H9 (cell line): ENCODE measurements around the gene COL4A6. TPM values are rescaled to one million over a fixed set of nuclear protein-coding genes. Genes with fewer than 3 reads are reported as not detected.

Source experiments
- DNase-seq: peaks from one replicate; pipeline ENCODE4 v3.0.0-alpha.2; 2017
- H2AFZ ChIP-seq: one replicate; pipeline ENCODE4 v1.6.1; 2013; ENCODE audit warnings: mild to moderate bottlenecking, low read length, control low read depth, moderate library complexity
- H2AK5ac ChIP-seq: 2 replicates; pipeline ENCODE4 v1.6.1; 2013; ENCODE audit warnings: low read length, control low read depth, mixed read lengths; ENCODE audit not compliant: insufficient read length
- H2BK120ac ChIP-seq: one replicate; pipeline ENCODE4 v1.6.1; 2013; ENCODE audit warnings: low read depth, mild to moderate bottlenecking, low read length, control low read depth, inconsistent platforms; ENCODE audit not compliant: poor library complexity, severe bottlenecking
- H2BK12ac ChIP-seq: 2 replicates; pipeline ENCODE4 v1.6.1; 2013; ENCODE audit warnings: low read length, control low read depth, mixed read lengths, low read depth; ENCODE audit not compliant: insufficient read length
- H2BK15ac ChIP-seq: 2 replicates; pipeline ENCODE4 v1.6.1; 2013; ENCODE audit warnings: low read depth, low read length, control low read depth
- H2BK20ac ChIP-seq: one replicate; pipeline ENCODE4 v1.6.1; 2013; ENCODE audit warnings: low read depth, mild to moderate bottlenecking, low read length, control low read depth, inconsistent platforms; ENCODE audit not compliant: poor library complexity, severe bottlenecking
- H2BK5ac ChIP-seq: 2 replicates; pipeline ENCODE4 v1.6.1; 2013; ENCODE audit warnings: low read length, control low read depth, mixed read lengths; ENCODE audit not compliant: insufficient read length
- H3K14ac ChIP-seq: 2 replicates; pipeline ENCODE4 v1.6.1; 2013; ENCODE audit warnings: low read length, control low read depth; ENCODE audit not compliant: insufficient read depth
- H3K18ac ChIP-seq: 2 replicates; pipeline ENCODE4 v1.6.1; 2013; ENCODE audit warnings: low read depth, mild to moderate bottlenecking, mixed read lengths, low read length, control low read depth; ENCODE audit not compliant: insufficient read length
- H3K23ac ChIP-seq: 2 replicates; pipeline ENCODE4 v1.6.1; 2013; ENCODE audit warnings: low read length, control low read depth, mixed read lengths, low read depth; ENCODE audit not compliant: insufficient read length
- H3K23me2 ChIP-seq: 2 replicates; pipeline ENCODE4 v1.6.1; 2013; ENCODE audit warnings: low read depth, mild to moderate bottlenecking, mixed read lengths, low read length, control low read depth; ENCODE audit not compliant: insufficient read length, poor library complexity, severe bottlenecking
- H3K27ac ChIP-seq: 2 replicates; pipeline ENCODE4 v1.5.1; 2013; ENCODE audit warnings: low read length, control low read depth, mixed read lengths, low read depth; ENCODE audit not compliant: insufficient read length
- H3K27me3 ChIP-seq: 2 replicates; pipeline ENCODE4 v1.6.1; 2013; ENCODE audit warnings: low read length, control low read depth, inconsistent platforms; ENCODE audit not compliant: insufficient read depth
- H3K4ac ChIP-seq: 2 replicates; pipeline ENCODE4 v1.6.1; 2013; ENCODE audit warnings: low read depth, mild to moderate bottlenecking, control low read depth, inconsistent platforms, low read length, moderate library complexity
- H3K4me1 ChIP-seq: 2 replicates; pipeline ENCODE4 v1.6.1; 2013; ENCODE audit warnings: low read length, control low read depth, inconsistent platforms; ENCODE audit not compliant: insufficient read depth
- H3K4me2 ChIP-seq: 2 replicates; pipeline ENCODE4 v1.6.1; 2013; ENCODE audit warnings: low read length, control low read depth, mixed read lengths; ENCODE audit not compliant: insufficient read length, insufficient read depth
- H3K56ac ChIP-seq: 2 replicates; pipeline ENCODE4 v1.6.1; 2013; ENCODE audit warnings: low read depth, mild to moderate bottlenecking, mixed read lengths, low read length, control low read depth; ENCODE audit not compliant: insufficient read length
- H3K79me1 ChIP-seq: 2 replicates; pipeline ENCODE4 v1.6.1; 2013; ENCODE audit warnings: low read depth, mild to moderate bottlenecking, moderate library complexity, low read length, control low read depth, inconsistent platforms; ENCODE audit not compliant: insufficient read depth, poor library complexity, severe bottlenecking
- H3K79me2 ChIP-seq: 2 replicates; pipeline ENCODE4 v1.6.1; 2013; ENCODE audit warnings: low read length, control low read depth, inconsistent platforms; ENCODE audit not compliant: insufficient read depth
- H3K9ac ChIP-seq: 2 replicates; pipeline ENCODE4 v1.6.1; 2013; ENCODE audit warnings: low read length, control low read depth, mixed read lengths; ENCODE audit not compliant: insufficient read length; ENCODE audit errors: extremely low read depth
- H3K9me3 ChIP-seq: one replicate; pipeline ENCODE4 v1.6.1; 2013; ENCODE audit warnings: low read depth, low read length, inconsistent platforms; ENCODE audit not compliant: control insufficient read depth
- H3T11ph ChIP-seq: one replicate; pipeline ENCODE4 v1.6.1; 2013; ENCODE audit warnings: mild to moderate bottlenecking, low read length, control low read depth, inconsistent platforms
- H4K20me1 ChIP-seq: one replicate; pipeline ENCODE4 v1.6.1; 2013; ENCODE audit not compliant: control insufficient read depth, insufficient read length, insufficient read depth
- H4K5ac ChIP-seq: 2 replicates; pipeline ENCODE4 v1.6.1; 2013; ENCODE audit warnings: low read depth, mild to moderate bottlenecking, mixed read lengths, low read length, control low read depth; ENCODE audit not compliant: insufficient read length
- H4K8ac ChIP-seq: replicated peaks from 2 replicates; pipeline ENCODE4 v1.6.1; 2013; ENCODE audit warnings: low read length, control low read depth, mixed read lengths, low read depth; ENCODE audit not compliant: insufficient read length
- H4K91ac ChIP-seq: 2 replicates; pipeline ENCODE4 v1.6.1; 2013; ENCODE audit warnings: low read depth, mild to moderate bottlenecking, moderate library complexity, mixed read lengths, low read length, control low read depth; ENCODE audit not compliant: insufficient read length
- H3K27ac Mint-ChIP-seq, 3 experiments: 2 replicates in 2 of 3; 3 replicates in 1 of 3; pipeline ENCODE4 v1.8.0; 2020 to 2021; ENCODE audit warnings: mixed read lengths in 3 of 3, mild to moderate bottlenecking in 1 of 3, moderate library complexity in 1 of 3
- H3K27me3 Mint-ChIP-seq: 2 replicates; pipeline ENCODE4 v1.8.0; 2021; ENCODE audit warnings: low read depth, mild to moderate bottlenecking, moderate library complexity, mixed read lengths
- H3K36me3 Mint-ChIP-seq, 3 experiments: 2 replicates in 2 of 3; 3 replicates in 1 of 3; pipeline ENCODE4 v1.8.0; 2020 to 2021; ENCODE audit warnings: low read depth in 3 of 3, mixed read lengths in 3 of 3; ENCODE audit not compliant: insufficient read depth in 1 of 3
- H3K4me1 Mint-ChIP-seq, 2 experiments: 2 replicates each; pipeline ENCODE4 v1.8.0; 2020; ENCODE audit warnings: mixed read lengths in 2 of 2
- H3K4me3 Mint-ChIP-seq, 2 experiments: 2 replicates in 1 of 2; 3 replicates in 1 of 2; pipeline ENCODE4 v1.8.0; 2020 to 2021; ENCODE audit warnings: mild to moderate bottlenecking in 2 of 2, mixed read lengths in 2 of 2, moderate library complexity in 1 of 2
- H3K9me3 Mint-ChIP-seq, 2 experiments: 2 replicates in 1 of 2; 3 replicates in 1 of 2; pipeline ENCODE4 v1.8.0; 2020; ENCODE audit warnings: mild to moderate bottlenecking in 2 of 2, mixed read lengths in 2 of 2, moderate library complexity in 1 of 2
- WGBS: extraction: QIAGEN DNeasy Blood & Tissue Kit; methylation state at CpG from one replicate; pipeline ENCODE4 v1.1.7; 2013; ENCODE audit warnings: missing lambda C conversion rate, low lambda C conversion rate, mixed read lengths; ENCODE audit not compliant: insufficient read length; ENCODE audit errors: extremely low coverage; 5-methylcytosine and 5-hydroxymethylcytosine counted together
- total RNA-seq: library from RNA; stranded (reverse); gene quantifications from 2 replicates; pipeline ENCODE4 v1.2.1, GENCODE V29; 2021
- TF ChIP-seq, protein P1 (sequence below): fragments of 200-600 bp; sonication (generic); conservative IDR thresholded peaks from 3 replicates; pipeline ENCODE4 v1.8.0; 2021; ENCODE audit warnings: antibody characterized with exemption, mild to moderate bottlenecking

The COL4A6 gene
- total RNA-seq, 1 experiment from 2014 or later = 16.7 TPM

DNA sequence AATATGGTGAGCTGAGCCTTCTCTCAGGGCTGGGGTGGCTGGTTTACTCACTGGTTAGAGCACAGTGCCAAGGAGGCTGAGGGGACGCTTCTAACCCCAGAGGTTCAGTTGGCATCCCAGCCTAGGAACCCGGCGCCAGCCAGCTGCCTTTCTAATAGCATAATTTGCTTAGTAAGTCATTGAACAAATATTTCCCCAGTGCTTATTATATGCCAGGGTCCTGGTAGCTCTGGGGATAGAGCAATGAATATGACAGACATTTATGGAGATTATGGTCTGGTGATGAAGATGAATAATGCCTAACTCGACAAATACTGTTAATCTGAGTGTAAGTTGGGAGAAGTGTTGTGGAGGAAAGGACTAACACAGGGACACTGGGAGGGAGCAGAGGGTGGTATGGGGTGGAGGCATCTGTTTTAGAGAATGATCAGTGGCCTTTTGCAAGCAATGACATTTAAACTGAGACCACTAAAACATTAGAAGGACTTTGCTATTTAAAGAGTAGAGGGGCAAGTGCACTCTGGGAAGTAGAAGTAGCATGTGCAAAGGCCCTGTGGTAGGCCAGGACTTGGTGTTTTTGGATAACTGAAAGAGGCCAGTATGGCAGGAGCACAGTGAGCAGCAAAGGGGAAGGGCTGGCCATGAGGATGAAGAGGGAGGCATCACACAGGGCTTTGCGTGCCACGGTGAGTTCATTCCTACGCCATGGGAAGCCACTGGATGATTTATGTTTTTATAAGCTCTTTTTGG, 274.7 kb downstream of the COL4A6 start:
- Histone ChIP-seq H3K23ac (no peak overlapping the region), H3K27me3 (no peaks in the 10 kb centered on the region), H3K4me1 (no peaks in the 10 kb centered on the region), H3T11ph (no peak overlapping the region), H4K91ac (no peak overlapping the region), H2AK5ac (no peak overlapping the region), H4K8ac (no peak overlapping the region), H2BK20ac (no peak overlapping the region), H3K14ac (no peak overlapping the region), H4K5ac (no peak overlapping the region), H3K18ac (no peak overlapping the region), H2BK120ac (no peak overlapping the region), H3K9me3 (no peaks in the 10 kb centered on the region), H3K4ac (no peak overlapping the region), H3K9ac (no peak overlapping the region), H3K23me2 (no peaks in the 10 kb centered on the region), H2BK15ac (no peak overlapping the region), H3K27ac (no peak overlapping the region), H3K56ac (no peak overlapping the region), H3K79me1 (no peaks in the 10 kb centered on the region), H2BK12ac (no peak overlapping the region), H2BK5ac (no peak overlapping the region), H2AFZ (no peak overlapping the region), H3K79me2 (no peaks in the 10 kb centered on the region), H3K4me2 (no peak overlapping the region), H4K20me1 (no peaks in the 10 kb centered on the region)
- no peak for DNase-seq
- TF ChIP-seq, protein P1, sequence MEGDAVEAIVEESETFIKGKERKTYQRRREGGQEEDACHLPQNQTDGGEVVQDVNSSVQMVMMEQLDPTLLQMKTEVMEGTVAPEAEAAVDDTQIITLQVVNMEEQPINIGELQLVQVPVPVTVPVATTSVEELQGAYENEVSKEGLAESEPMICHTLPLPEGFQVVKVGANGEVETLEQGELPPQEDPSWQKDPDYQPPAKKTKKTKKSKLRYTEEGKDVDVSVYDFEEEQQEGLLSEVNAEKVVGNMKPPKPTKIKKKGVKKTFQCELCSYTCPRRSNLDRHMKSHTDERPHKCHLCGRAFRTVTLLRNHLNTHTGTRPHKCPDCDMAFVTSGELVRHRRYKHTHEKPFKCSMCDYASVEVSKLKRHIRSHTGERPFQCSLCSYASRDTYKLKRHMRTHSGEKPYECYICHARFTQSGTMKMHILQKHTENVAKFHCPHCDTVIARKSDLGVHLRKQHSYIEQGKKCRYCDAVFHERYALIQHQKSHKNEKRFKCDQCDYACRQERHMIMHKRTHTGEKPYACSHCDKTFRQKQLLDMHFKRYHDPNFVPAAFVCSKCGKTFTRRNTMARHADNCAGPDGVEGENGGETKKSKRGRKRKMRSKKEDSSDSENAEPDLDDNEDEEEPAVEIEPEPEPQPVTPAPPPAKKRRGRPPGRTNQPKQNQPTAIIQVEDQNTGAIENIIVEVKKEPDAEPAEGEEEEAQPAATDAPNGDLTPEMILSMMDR = no peak
- Mint-ChIP-seq H3K27ac (no peak overlapping the region), H3K36me3 (peaks cover 0 to 10% (median 7%) of the 10 kb centered on the region in 3 experiments; a peak in 5 of 7 replicates), H3K4me3 (no peak overlapping the region), H3K27me3 (no peaks in the 10 kb centered on the region; the same call in 1 of the 2 replicates), H3K9me3 (no peaks in the 10 kb centered on the region), H3K4me1 (peaks cover 0 to 6% of the 10 kb centered on the region in 2 experiments; a peak in 3 of 4 replicates)
- WGBS = no CpG with 5 or more reads among the region's 7 CpGs
